Keratinocyte (primary cell): ENCODE measurements around the gene TSPEAR.

Experiments used
- EZH2 ChIP-seq: IDR thresholded peaks from one replicate; pipeline ENCODE4 v1.6.1; 2012; ENCODE audit warnings: inconsistent platforms, mild to moderate bottlenecking, low read length, moderate library complexity
- TF ChIP-seq, protein P1 (sequence below), 3 experiments: IDR thresholded peaks in 1 of 3; conservative IDR thresholded peaks in 1 of 3; optimal IDR thresholded peaks in 1 of 3; 2 replicates in 2 of 3; 3 replicates in 1 of 3; pipeline versions ENCODE3 to v1.5.1; 2011; ENCODE audit warnings: low read length in 3 of 3, mild to moderate bottlenecking in 3 of 3, moderate library complexity in 2 of 3, control low read depth in 1 of 3, inconsistent platforms in 1 of 3; ENCODE audit not compliant: insufficient read depth in 2 of 3; ENCODE audit errors: extremely low read depth in 1 of 3

DNA sequence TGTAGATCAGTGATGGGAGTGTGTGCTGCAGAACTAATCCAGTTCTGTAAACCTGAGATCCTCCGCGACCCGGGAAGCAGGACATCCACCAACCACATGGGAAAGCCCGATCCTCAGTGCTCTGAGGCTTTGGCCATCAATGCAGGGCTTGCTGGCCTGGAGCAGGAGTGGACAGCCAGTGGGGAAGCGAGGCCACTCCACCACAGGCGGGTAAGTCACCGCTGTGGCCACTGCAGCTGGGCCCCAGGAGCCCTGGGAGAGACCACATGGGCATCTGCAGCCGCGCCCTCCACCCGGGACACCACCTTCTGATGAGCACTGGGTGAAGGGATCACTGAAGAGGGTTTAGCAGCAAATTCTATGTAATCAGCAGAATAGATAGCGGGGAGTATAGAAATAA is 30.2 kb downstream of the TSPEAR start:
- TF ChIP-seq, protein P1, sequence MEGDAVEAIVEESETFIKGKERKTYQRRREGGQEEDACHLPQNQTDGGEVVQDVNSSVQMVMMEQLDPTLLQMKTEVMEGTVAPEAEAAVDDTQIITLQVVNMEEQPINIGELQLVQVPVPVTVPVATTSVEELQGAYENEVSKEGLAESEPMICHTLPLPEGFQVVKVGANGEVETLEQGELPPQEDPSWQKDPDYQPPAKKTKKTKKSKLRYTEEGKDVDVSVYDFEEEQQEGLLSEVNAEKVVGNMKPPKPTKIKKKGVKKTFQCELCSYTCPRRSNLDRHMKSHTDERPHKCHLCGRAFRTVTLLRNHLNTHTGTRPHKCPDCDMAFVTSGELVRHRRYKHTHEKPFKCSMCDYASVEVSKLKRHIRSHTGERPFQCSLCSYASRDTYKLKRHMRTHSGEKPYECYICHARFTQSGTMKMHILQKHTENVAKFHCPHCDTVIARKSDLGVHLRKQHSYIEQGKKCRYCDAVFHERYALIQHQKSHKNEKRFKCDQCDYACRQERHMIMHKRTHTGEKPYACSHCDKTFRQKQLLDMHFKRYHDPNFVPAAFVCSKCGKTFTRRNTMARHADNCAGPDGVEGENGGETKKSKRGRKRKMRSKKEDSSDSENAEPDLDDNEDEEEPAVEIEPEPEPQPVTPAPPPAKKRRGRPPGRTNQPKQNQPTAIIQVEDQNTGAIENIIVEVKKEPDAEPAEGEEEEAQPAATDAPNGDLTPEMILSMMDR (optimal IDR thresholded peaks at IDR 0.05 in 1 of 3, IDR thresholded peaks at IDR 0.05 in 1 of 3, conservative IDR thresholded peaks at IDR 0.05 in 1 of 3; ENCODE audit: extremely low read depth in 1 of 3, insufficient read depth in 2 of 3, low read length in 3 of 3): no peak
- TF ChIP-seq EZH2: no peak
